ENCODE measurements around the gene DOCK11.

The DOCK11 gene

GRCh38 chrX:118502161-118502789, 6.7 kb downstream of the DOCK11 start:
- no peak for DNase-seq

- DNase-seq: no peak
Measured at GRCh38 chrX:118503260-118504041, 7.8 kb downstream of the DOCK11 start.

GRCh38 chrX:118504581-118504980, 9.0 kb downstream of the DOCK11 start:
- DNase-seq: no peak

GRCh38 chrX:118506805-118507480, 11.3 kb downstream of the DOCK11 start:
- DNase-seq: no peak

GRCh38 chrX:118507766-118508165, 12.2 kb downstream of the DOCK11 start:
- DNase-seq: no peak

GRCh38 chrX:118508221-118508620, 12.6 kb downstream of the DOCK11 start:
- DNase-seq: no peak

GRCh38 chrX:118508635-118509034, 13.0 kb downstream of the DOCK11 start:
- DNase-seq: no peak

- DNase-seq: peak; percentile 41 to 66 (median 50)
Measured at GRCh38 chrX:118510111-118510510, 14.5 kb downstream of the DOCK11 start.

GRCh38 chrX:118513120-118513898, 17.7 kb downstream of the DOCK11 start:
- DNase-seq: peak in 1 of 3 donors; percentile 21

GRCh38 chrX:118519411-118520215, 24.0 kb downstream of the DOCK11 start:
- DNase-seq: no peak

GRCh38 chrX:118520216-118521206, 24.9 kb downstream of the DOCK11 start:
- DNase-seq: peak in 2 of 3 donors; percentile 30 to 36

GRCh38 chrX:118521435-118521834, 25.8 kb downstream of the DOCK11 start:
- no peak for DNase-seq

GRCh38 chrX:118522230-118522926, 26.8 kb downstream of the DOCK11 start:
- no peak for DNase-seq

GRCh38 chrX:118523920-118524319, 28.3 kb downstream of the DOCK11 start:
- DNase-seq: no peak

GRCh38 chrX:118524344-118524743, 28.7 kb downstream of the DOCK11 start:
- DNase-seq: no peak

- peak; percentile 37 to 49 (median 43) for DNase-seq
Measured at GRCh38 chrX:118525174-118525730, 29.6 kb downstream of the DOCK11 start.

- DNase-seq: no peak
Measured at GRCh38 chrX:118526149-118526548, 30.5 kb downstream of the DOCK11 start.

- peak; percentile 55 to 70 (median 63) for DNase-seq
Measured at GRCh38 chrX:118528071-118528737, 32.6 kb downstream of the DOCK11 start.

All from suppressor macrophage treated with lipopolysaccharide for 1 hour (primary cell).